GM12875 (cell line): ENCODE measurements around the gene ZBP1.

Experiments
- H3K4me3 ChIP-seq: one replicate; pipeline ENCODE4 v1.5.1; 2011; ENCODE audit warnings: low read depth, low read length, control low read depth
- CTCF ChIP-seq: IDR thresholded peaks from 2 replicates; pipeline ENCODE4 v1.5.1; 2011; ENCODE audit warnings: low read depth, mild to moderate bottlenecking, control low read depth, inconsistent platforms, low read length, moderate library complexity, borderline replicate concordance; ENCODE audit not compliant: insufficient read depth

Gene ZBP1

GRCh38 chr20:57556980-57557274, 63.3 kb downstream of the ZBP1 start:
- H3K4me3 ChIP-seq: no peak overlapping the region
- TF ChIP-seq CTCF: no peak

GRCh38 chr20:57555457-57556184, 64.6 kb downstream of the ZBP1 start:
- no peak for TF ChIP-seq CTCF
- H3K4me3 ChIP-seq: no peak overlapping the region
